ENCODE measurements around the gene PLEKHA1.

Gene PLEKHA1

GRCh38 chr10:122461367-122461728 lies 86.8 kb downstream of the PLEKHA1 start, which contains the start of gene HTRA1:
Gene HTRA1 (plus strand): TSS chr10:122461553. CDS start chr10:122461653, 100 bp downstream.
- Mint-ChIP-seq H3K4me3 (peak within 1 kb of the TSS; percentile 77 to 79), H3K9me3 (no peaks in the 10 kb centered on the region), H3K27me3 (peaks cover 67 to 71% of the 10 kb centered on the region in 2 donors), H3K4me1 (peaks cover 9 to 11% of the 10 kb centered on the region in 2 donors), H3K36me3 (no peaks in the 10 kb centered on the region), H3K27ac (no peak within 1 kb of the TSS)
- peak; percentile 12 to 15 for ATAC-seq (replicated peaks)
- no peak for DNase-seq

- no peak for DNase-seq
- no peaks in the 10 kb centered on the region for H3K9me3 Mint-ChIP-seq
- peaks cover 9 to 11% of the 10 kb centered on the region in 2 donors for H3K4me1 Mint-ChIP-seq
- peak; percentile 37 to 44 for ATAC-seq (replicated peaks)
- H3K27me3 Mint-ChIP-seq = peaks cover 67 to 68% of the 10 kb centered on the region in 2 donors
- H3K36me3 Mint-ChIP-seq = no peaks in the 10 kb centered on the region
- no peak overlapping the region for H3K27ac Mint-ChIP-seq
- peak overlapping the region; percentile 77 to 79 for H3K4me3 Mint-ChIP-seq
These were observed 87.4 kb downstream of the PLEKHA1 start for GRCh38 chr10:122461729-122462532.

- peak overlapping the region; percentile 77 to 79 for H3K4me3 Mint-ChIP-seq
- no peak for DNase-seq
- peaks cover 67 to 68% of the 10 kb centered on the region in 2 donors for H3K27me3 Mint-ChIP-seq
- no peaks in the 10 kb centered on the region for H3K9me3 Mint-ChIP-seq
- H3K36me3 Mint-ChIP-seq = no peaks in the 10 kb centered on the region
- H3K27ac Mint-ChIP-seq = no peak overlapping the region
- H3K4me1 Mint-ChIP-seq = peaks cover 9 to 11% of the 10 kb centered on the region in 2 donors
- ATAC-seq (replicated peaks) = peak in 1 of 2 donors; percentile 16
These were observed 88.3 kb downstream of the PLEKHA1 start for GRCh38 chr10:122462533-122463465.

GRCh38 chr10:122463466-122464249 lies 89.2 kb downstream of the PLEKHA1 start:
- Mint-ChIP-seq H3K9me3 (no peaks in the 10 kb centered on the region), H3K4me3 (peak overlapping the region in 1 of 2 donors; percentile 36), H3K27ac (no peak overlapping the region), H3K36me3 (no peaks in the 10 kb centered on the region), H3K4me1 (peaks cover 9 to 11% of the 10 kb centered on the region in 2 donors), H3K27me3 (peaks cover 58 to 63% of the 10 kb centered on the region in 2 donors)
- DNase-seq (no peak), ATAC-seq (replicated peaks) (no peak)

- Mint-ChIP-seq H3K9me3 (no peaks in the 10 kb centered on the region), H3K36me3 (no peaks in the 10 kb centered on the region), H3K4me3 (no peak overlapping the region), H3K27me3 (peaks cover 53 to 62% of the 10 kb centered on the region in 2 donors), H3K27ac (no peak overlapping the region), H3K4me1 (peaks cover 9 to 11% of the 10 kb centered on the region in 2 donors)
- DNase-seq (no peak), ATAC-seq (replicated peaks) (no peak)
These were observed 89.7 kb downstream of the PLEKHA1 start for GRCh38 chr10:122464250-122464510.

GRCh38 chr10:122464586-122464985 lies 90.1 kb downstream of the PLEKHA1 start:
- Mint-ChIP-seq H3K4me1 (peaks cover 9 to 11% of the 10 kb centered on the region in 2 donors), H3K9me3 (no peaks in the 10 kb centered on the region), H3K27me3 (peaks cover 49 to 59% of the 10 kb centered on the region in 2 donors), H3K4me3 (no peak overlapping the region), H3K27ac (no peak overlapping the region), H3K36me3 (no peaks in the 10 kb centered on the region)
- ATAC-seq (replicated peaks) (no peak), DNase-seq (no peak)

- DNase-seq (no peak), ATAC-seq (replicated peaks) (no peak)
- Mint-ChIP-seq H3K27me3 (peaks cover 47 to 57% of the 10 kb centered on the region in 2 donors), H3K27ac (no peak overlapping the region), H3K4me1 (peaks cover 9 to 11% of the 10 kb centered on the region in 2 donors), H3K9me3 (no peaks in the 10 kb centered on the region), H3K4me3 (no peak overlapping the region), H3K36me3 (no peaks in the 10 kb centered on the region)
These were observed 91.0 kb downstream of the PLEKHA1 start for GRCh38 chr10:122465401-122466040.

GRCh38 chr10:122466951-122467381 lies 92.5 kb downstream of the PLEKHA1 start:
- Mint-ChIP-seq H3K27me3 (peaks cover 56 to 63% of the 10 kb centered on the region in 2 donors), H3K4me3 (no peak overlapping the region), H3K27ac (no peak overlapping the region), H3K9me3 (no peaks in the 10 kb centered on the region), H3K4me1 (peaks cover 7 to 11% of the 10 kb centered on the region in 2 donors), H3K36me3 (no peaks in the 10 kb centered on the region)
- ATAC-seq (replicated peaks) (no peak), DNase-seq (no peak)

GRCh38 chr10:122467701-122468100 lies 93.2 kb downstream of the PLEKHA1 start:
- DNase-seq = no peak
- H3K36me3 Mint-ChIP-seq = no peaks in the 10 kb centered on the region
- H3K27me3 Mint-ChIP-seq = peaks cover 53 to 57% of the 10 kb centered on the region in 2 donors
- no peaks in the 10 kb centered on the region for H3K9me3 Mint-ChIP-seq
- no peak overlapping the region for H3K27ac Mint-ChIP-seq
- ATAC-seq (replicated peaks) = no peak
- H3K4me3 Mint-ChIP-seq = no peak overlapping the region
- H3K4me1 Mint-ChIP-seq = peaks cover 4% of the 10 kb centered on the region in 2 donors

- Mint-ChIP-seq H3K27ac (no peak overlapping the region), H3K9me3 (no peaks in the 10 kb centered on the region), H3K4me1 (no peaks in the 10 kb centered on the region), H3K36me3 (no peaks in the 10 kb centered on the region), H3K27me3 (peaks cover 50 to 53% of the 10 kb centered on the region in 2 donors), H3K4me3 (no peak overlapping the region)
- ATAC-seq (replicated peaks) (no peak), DNase-seq (no peak)
These were observed 93.9 kb downstream of the PLEKHA1 start for GRCh38 chr10:122468307-122468925.

GRCh38 chr10:122468926-122469781 lies 94.6 kb downstream of the PLEKHA1 start:
- DNase-seq (no peak), ATAC-seq (replicated peaks) (no peak)
- H3K27ac Mint-ChIP-seq = no peak overlapping the region
- H3K4me1 Mint-ChIP-seq = peaks cover 0 to 1% of the 10 kb centered on the region in 2 donors
- no peaks in the 10 kb centered on the region for H3K36me3 Mint-ChIP-seq
- H3K4me3 Mint-ChIP-seq = no peak overlapping the region
- peaks cover 44 to 49% of the 10 kb centered on the region in 2 donors for H3K27me3 Mint-ChIP-seq
- no peaks in the 10 kb centered on the region for H3K9me3 Mint-ChIP-seq

GRCh38 chr10:122469848-122470247 lies 95.3 kb downstream of the PLEKHA1 start:
- Mint-ChIP-seq H3K4me3 (no peak overlapping the region), H3K36me3 (no peaks in the 10 kb centered on the region), H3K4me1 (peaks cover 1 to 6% of the 10 kb centered on the region in 2 donors), H3K9me3 (no peaks in the 10 kb centered on the region), H3K27ac (no peak overlapping the region), H3K27me3 (peaks cover 41 to 50% of the 10 kb centered on the region in 2 donors)
- ATAC-seq (replicated peaks) = no peak
- no peak for DNase-seq
